Measurements from ENCODE around the gene BCAS3.
"Not testable (repeated sequence)": the region's sequence is repeated elsewhere in the genome, so short reads cannot be mapped to it uniquely, and the experiment has no call there.

The BCAS3 gene

GRCh38 chr17:61240851-61241468, 563.3 kb downstream of the BCAS3 start:
- no peak for TF ChIP-seq CTCF (IDR thresholded peaks at IDR 0.05; ENCODE audit: poor library complexity, severe bottlenecking)
- Histone ChIP-seq H3K36me3 (ENCODE audit: low read depth) (no peaks in the 10 kb centered on the region; the same call in 1 of the 2 replicates), H3K4me3 (ENCODE audit: severe bottlenecking) (no peak overlapping the region), H3K27me3 (ENCODE audit: insufficient read depth, poor library complexity, severe bottlenecking) (no peaks in the 10 kb centered on the region), H3K4me1 (ENCODE audit: insufficient read depth, poor library complexity, severe bottlenecking) (no peaks in the 10 kb centered on the region), H3K27ac (ENCODE audit: poor library complexity, severe bottlenecking) (no peak overlapping the region), H3K9me3 (ENCODE audit: severe bottlenecking) (no peaks in the 10 kb centered on the region)
- ATAC-seq (ENCODE audit: low read depth) = no peak
- no peak for DNase-seq (ENCODE audit: low spot score)

- DNase-seq (ENCODE audit: low spot score); H3K9me3 ChIP-seq (ENCODE audit: severe bottlenecking); H3K36me3 ChIP-seq (ENCODE audit: low read depth); H3K27ac ChIP-seq (ENCODE audit: poor library complexity, severe bottlenecking); H3K4me1 ChIP-seq (ENCODE audit: insufficient read depth, poor library complexity, severe bottlenecking); ATAC-seq (ENCODE audit: low read depth); H3K4me3 ChIP-seq (ENCODE audit: severe bottlenecking); H3K27me3 ChIP-seq (ENCODE audit: insufficient read depth, poor library complexity, severe bottlenecking): not testable (repeated sequence)
Observed at GRCh38 chr17:61244988-61245387, 567.3 kb downstream of the BCAS3 start.

- ATAC-seq (ENCODE audit: low read depth) (no peak), DNase-seq (ENCODE audit: low spot score) (no peak)
- Histone ChIP-seq H3K27me3 (ENCODE audit: insufficient read depth, poor library complexity, severe bottlenecking) (no peaks in the 10 kb centered on the region), H3K4me1 (ENCODE audit: insufficient read depth, poor library complexity, severe bottlenecking) (peaks cover 6% of the 10 kb centered on the region), H3K9me3 (ENCODE audit: severe bottlenecking) (no peaks in the 10 kb centered on the region), H3K36me3 (ENCODE audit: low read depth) (no peaks in the 10 kb centered on the region; the same call in 1 of the 2 replicates), H3K4me3 (ENCODE audit: severe bottlenecking) (no peak overlapping the region), H3K27ac (ENCODE audit: poor library complexity, severe bottlenecking) (no peak overlapping the region)
- TF ChIP-seq CTCF (IDR thresholded peaks at IDR 0.05; ENCODE audit: poor library complexity, severe bottlenecking) = no peak
Observed at GRCh38 chr17:61245706-61246135, 568.1 kb downstream of the BCAS3 start.

- H3K27ac ChIP-seq (ENCODE audit: poor library complexity, severe bottlenecking) = no peak overlapping the region
- H3K4me1 ChIP-seq (ENCODE audit: insufficient read depth, poor library complexity, severe bottlenecking) = peaks cover 20% of the 10 kb centered on the region
- H3K4me3 ChIP-seq (ENCODE audit: severe bottlenecking) = no peak overlapping the region
- ATAC-seq (ENCODE audit: low read depth) = no peak
- H3K9me3 ChIP-seq (ENCODE audit: severe bottlenecking) = no peaks in the 10 kb centered on the region
- no peak for TF ChIP-seq CTCF (IDR thresholded peaks at IDR 0.05; ENCODE audit: poor library complexity, severe bottlenecking)
- no peaks in the 10 kb centered on the region; the same call in 1 of the 2 replicates for H3K36me3 ChIP-seq (ENCODE audit: low read depth)
- no peaks in the 10 kb centered on the region for H3K27me3 ChIP-seq (ENCODE audit: insufficient read depth, poor library complexity, severe bottlenecking)
- no peak for DNase-seq (ENCODE audit: low spot score)
Observed at GRCh38 chr17:61247439-61247838, 569.8 kb downstream of the BCAS3 start.

- DNase-seq (ENCODE audit: low spot score) = no peak
- H3K36me3 ChIP-seq (ENCODE audit: low read depth) = no peaks in the 10 kb centered on the region; the same call in 1 of the 2 replicates
- no peak overlapping the region for H3K4me3 ChIP-seq (ENCODE audit: severe bottlenecking)
- H3K27ac ChIP-seq (ENCODE audit: poor library complexity, severe bottlenecking) = no peak overlapping the region
- no peak for TF ChIP-seq CTCF (IDR thresholded peaks at IDR 0.05; ENCODE audit: poor library complexity, severe bottlenecking)
- no peaks in the 10 kb centered on the region for H3K27me3 ChIP-seq (ENCODE audit: insufficient read depth, poor library complexity, severe bottlenecking)
- H3K4me1 ChIP-seq (ENCODE audit: insufficient read depth, poor library complexity, severe bottlenecking) = peaks cover 20% of the 10 kb centered on the region
- no peaks in the 10 kb centered on the region for H3K9me3 ChIP-seq (ENCODE audit: severe bottlenecking)
- no peak for ATAC-seq (ENCODE audit: low read depth)
Observed at GRCh38 chr17:61248399-61248798, 570.7 kb downstream of the BCAS3 start.

All from RWPE2 (cell line).